ENCODE measurements around the gene TNFAIP8L3. TPM values are rescaled to one million over a fixed set of nuclear protein-coding genes. Genes with fewer than 3 reads are reported as not detected.

TNFAIP8L3 gene
- total and polyA plus RNA-seq, 5 donors from 2014 or later: not detected

- no peak overlapping the region for H3K4me3 Mint-ChIP-seq
- H3K27ac Mint-ChIP-seq: no peak overlapping the region
- H3K36me3 Mint-ChIP-seq: no peaks in the 10 kb centered on the region
- H3K9me3 Mint-ChIP-seq: peaks cover 0 to 2% (median 0%) of the 10 kb centered on the region in 7 donors
- Histone ChIP-seq H3K4me3 (ENCODE audit: low read depth, low read length) (no peak overlapping the region), H3K4me1 (ENCODE audit: control insufficient read depth, insufficient read depth, low read length, poor library complexity, severe bottlenecking) (no peaks in the 10 kb centered on the region), H3K27me3 (ENCODE audit: control insufficient read depth, insufficient read depth, low read length) (peaks cover 22% of the 10 kb centered on the region), H3K36me3 (ENCODE audit: control insufficient read depth, insufficient read depth, low read length) (no peaks in the 10 kb centered on the region), H3K27ac (ENCODE audit: insufficient read depth, low read length, poor library complexity, severe bottlenecking) (no peak overlapping the region), H3K9me3 (ENCODE audit: control insufficient read depth in 2 of 2, low read length in 2 of 2) (no peaks in the 10 kb centered on the region)
- H3K4me1 Mint-ChIP-seq: no peaks in the 10 kb centered on the region
- DNase-seq (no peak), ATAC-seq (ENCODE audit: low read depth in 2 of 2) (no peak)
- H3K27me3 Mint-ChIP-seq: peaks cover 52% of the 10 kb centered on the region
These were observed 8.3 kb downstream of the TNFAIP8L3 start for GRCh38 chr15:51086409-51086808.

GRCh38 chr15:51085764-51086163 lies 8.9 kb downstream of the TNFAIP8L3 start:
- peaks cover 16% of the 10 kb centered on the region for H3K27me3 ChIP-seq (ENCODE audit: control insufficient read depth, insufficient read depth, low read length)
- no peaks in the 10 kb centered on the region for H3K9me3 ChIP-seq (ENCODE audit: control insufficient read depth in 2 of 2, low read length in 2 of 2)
- no peak overlapping the region for H3K4me3 ChIP-seq (ENCODE audit: low read depth, low read length)
- DNase-seq: no peak
- Mint-ChIP-seq H3K36me3 (no peaks in the 10 kb centered on the region), H3K27ac (no peak overlapping the region), H3K27me3 (peaks cover 46% of the 10 kb centered on the region), H3K9me3 (peaks cover 0 to 2% (median 0%) of the 10 kb centered on the region in 7 donors), H3K4me3 (no peak overlapping the region), H3K4me1 (no peaks in the 10 kb centered on the region)
- no peaks in the 10 kb centered on the region for H3K36me3 ChIP-seq (ENCODE audit: control insufficient read depth, insufficient read depth, low read length)
- H3K27ac ChIP-seq (ENCODE audit: insufficient read depth, low read length, poor library complexity, severe bottlenecking): no peak overlapping the region
- ATAC-seq (ENCODE audit: low read depth in 2 of 2): no peak
- no peaks in the 10 kb centered on the region for H3K4me1 ChIP-seq (ENCODE audit: control insufficient read depth, insufficient read depth, low read length, poor library complexity, severe bottlenecking)

- ATAC-seq (ENCODE audit: low read depth in 2 of 2) (no peak), DNase-seq (no peak)
- H3K9me3 ChIP-seq (ENCODE audit: control insufficient read depth in 2 of 2, low read length in 2 of 2): no peaks in the 10 kb centered on the region
- H3K27ac ChIP-seq (ENCODE audit: insufficient read depth, low read length, poor library complexity, severe bottlenecking): no peak overlapping the region
- peaks cover 12% of the 10 kb centered on the region for H3K27me3 ChIP-seq (ENCODE audit: control insufficient read depth, insufficient read depth, low read length)
- H3K4me1 Mint-ChIP-seq: peaks cover 0 to under 1% (median 0%) of the 10 kb centered on the region in 4 donors
- H3K36me3 ChIP-seq (ENCODE audit: control insufficient read depth, insufficient read depth, low read length): no peaks in the 10 kb centered on the region
- H3K4me3 Mint-ChIP-seq: no peak overlapping the region
- peaks cover 31% of the 10 kb centered on the region for H3K27me3 Mint-ChIP-seq
- H3K9me3 Mint-ChIP-seq: peaks cover 0 to 3% (median 0%) of the 10 kb centered on the region in 7 donors
- H3K4me1 ChIP-seq (ENCODE audit: control insufficient read depth, insufficient read depth, low read length, poor library complexity, severe bottlenecking): no peaks in the 10 kb centered on the region
- peaks cover under 1% of the 10 kb centered on the region for H3K36me3 Mint-ChIP-seq
- no peak overlapping the region for H3K4me3 ChIP-seq (ENCODE audit: low read depth, low read length)
- no peak overlapping the region for H3K27ac Mint-ChIP-seq
These were observed 11.0 kb downstream of the TNFAIP8L3 start for GRCh38 chr15:51083641-51084166.

- Mint-ChIP-seq H3K4me3 (no peak overlapping the region), H3K27ac (no peak overlapping the region), H3K27me3 (peaks cover 25% of the 10 kb centered on the region), H3K4me1 (peaks cover 0 to 5% (median 0%) of the 10 kb centered on the region in 4 donors), H3K9me3 (peaks cover 0 to 6% (median 0%) of the 10 kb centered on the region in 7 donors), H3K36me3 (peaks cover 4% of the 10 kb centered on the region)
- H3K36me3 ChIP-seq (ENCODE audit: control insufficient read depth, insufficient read depth, low read length): no peaks in the 10 kb centered on the region
- no peaks in the 10 kb centered on the region for H3K9me3 ChIP-seq (ENCODE audit: control insufficient read depth in 2 of 2, low read length in 2 of 2)
- DNase-seq (no peak), ATAC-seq (ENCODE audit: low read depth in 2 of 2) (no peak)
- H3K4me3 ChIP-seq (ENCODE audit: low read depth, low read length): no peak overlapping the region
- H3K4me1 ChIP-seq (ENCODE audit: control insufficient read depth, insufficient read depth, low read length, poor library complexity, severe bottlenecking): no peaks in the 10 kb centered on the region
- H3K27me3 ChIP-seq (ENCODE audit: control insufficient read depth, insufficient read depth, low read length): peaks cover 10% of the 10 kb centered on the region
- no peak overlapping the region for H3K27ac ChIP-seq (ENCODE audit: insufficient read depth, low read length, poor library complexity, severe bottlenecking)
These were observed 12.5 kb downstream of the TNFAIP8L3 start for GRCh38 chr15:51082246-51082645.

- H3K4me3 ChIP-seq (ENCODE audit: low read depth, low read length): no peak overlapping the region
- Mint-ChIP-seq H3K4me3 (no peak overlapping the region), H3K4me1 (peaks cover 0 to 11% (median 0%) of the 10 kb centered on the region in 4 donors), H3K27ac (no peak overlapping the region), H3K36me3 (peaks cover 4% of the 10 kb centered on the region), H3K9me3 (peaks cover 0 to 6% (median 0%) of the 10 kb centered on the region in 7 donors), H3K27me3 (peaks cover 13% of the 10 kb centered on the region)
- H3K27ac ChIP-seq (ENCODE audit: insufficient read depth, low read length, poor library complexity, severe bottlenecking): no peak overlapping the region
- peaks cover 7% of the 10 kb centered on the region for H3K27me3 ChIP-seq (ENCODE audit: control insufficient read depth, insufficient read depth, low read length)
- peaks cover 5% of the 10 kb centered on the region for H3K4me1 ChIP-seq (ENCODE audit: control insufficient read depth, insufficient read depth, low read length, poor library complexity, severe bottlenecking)
- no peaks in the 10 kb centered on the region for H3K9me3 ChIP-seq (ENCODE audit: control insufficient read depth in 2 of 2, low read length in 2 of 2)
- DNase-seq: no peak
- ATAC-seq (ENCODE audit: low read depth in 2 of 2): no peak
- no peaks in the 10 kb centered on the region for H3K36me3 ChIP-seq (ENCODE audit: control insufficient read depth, insufficient read depth, low read length)
These were observed 14.4 kb downstream of the TNFAIP8L3 start for GRCh38 chr15:51080286-51080685.

GRCh38 chr15:51079226-51079625 lies 15.5 kb downstream of the TNFAIP8L3 start:
- ATAC-seq (ENCODE audit: low read depth in 2 of 2) (no peak), DNase-seq (no peak)
- H3K4me3 ChIP-seq (ENCODE audit: low read depth, low read length): no peak overlapping the region
- H3K4me1 ChIP-seq (ENCODE audit: control insufficient read depth, insufficient read depth, low read length, poor library complexity, severe bottlenecking): peaks cover 5% of the 10 kb centered on the region
- H3K27me3 ChIP-seq (ENCODE audit: control insufficient read depth, insufficient read depth, low read length): peaks cover 10% of the 10 kb centered on the region
- Mint-ChIP-seq H3K4me1 (peaks cover 0 to 11% (median 0%) of the 10 kb centered on the region in 4 donors), H3K36me3 (peaks cover 4% of the 10 kb centered on the region), H3K27me3 (peaks cover 6% of the 10 kb centered on the region), H3K9me3 (peaks cover 0 to 6% (median 0%) of the 10 kb centered on the region in 7 donors), H3K27ac (no peak overlapping the region), H3K4me3 (peak overlapping the region in 1 of 4 donors; percentile 66)
- H3K36me3 ChIP-seq (ENCODE audit: control insufficient read depth, insufficient read depth, low read length): no peaks in the 10 kb centered on the region
- no peak overlapping the region for H3K27ac ChIP-seq (ENCODE audit: insufficient read depth, low read length, poor library complexity, severe bottlenecking)
- no peaks in the 10 kb centered on the region for H3K9me3 ChIP-seq (ENCODE audit: control insufficient read depth in 2 of 2, low read length in 2 of 2)

GRCh38 chr15:51077221-51078153 lies 17.2 kb downstream of the TNFAIP8L3 start:
- Histone ChIP-seq H3K4me3 (ENCODE audit: low read depth, low read length) (no peak overlapping the region), H3K4me1 (ENCODE audit: control insufficient read depth, insufficient read depth, low read length, poor library complexity, severe bottlenecking) (peaks cover 5% of the 10 kb centered on the region), H3K9me3 (ENCODE audit: control insufficient read depth in 2 of 2, low read length in 2 of 2) (no peaks in the 10 kb centered on the region), H3K27ac (ENCODE audit: insufficient read depth, low read length, poor library complexity, severe bottlenecking) (no peak overlapping the region), H3K27me3 (ENCODE audit: control insufficient read depth, insufficient read depth, low read length) (peaks cover 10% of the 10 kb centered on the region), H3K36me3 (ENCODE audit: control insufficient read depth, insufficient read depth, low read length) (no peaks in the 10 kb centered on the region)
- peaks cover 10% of the 10 kb centered on the region for H3K27me3 Mint-ChIP-seq
- H3K36me3 Mint-ChIP-seq: peaks cover 4% of the 10 kb centered on the region
- ATAC-seq (ENCODE audit: low read depth in 2 of 2) (no peak), DNase-seq (peak; percentile 8 to 66 (median 22))
- H3K4me1 Mint-ChIP-seq: peaks cover 0 to 11% (median 0%) of the 10 kb centered on the region in 4 donors
- peaks cover 0 to 6% (median 0%) of the 10 kb centered on the region in 7 donors for H3K9me3 Mint-ChIP-seq
- H3K27ac Mint-ChIP-seq: peak overlapping the region in 1 of 3 donors; percentile 16
- peak overlapping the region in 2 of 4 donors; percentile 7 to 25 for H3K4me3 Mint-ChIP-seq
